NCI-H1092 treated with DMSO at 0.1 percent for 48 hours (cell line): ENCODE measurements around the gene HS3ST6.
A peak's percentile ranks its signal among the peaks of the same experiment; 100 is the strongest.
"Not testable (repeated sequence)": the region's sequence is repeated elsewhere in the genome, so short reads cannot be mapped to it uniquely, and the experiment has no call there.

Experiments used
- DNase-seq: peaks from one replicate; lab custom pipeline; 2025; lab: John Stamatoyannopoulos, UW

HS3ST6 gene

DNA sequence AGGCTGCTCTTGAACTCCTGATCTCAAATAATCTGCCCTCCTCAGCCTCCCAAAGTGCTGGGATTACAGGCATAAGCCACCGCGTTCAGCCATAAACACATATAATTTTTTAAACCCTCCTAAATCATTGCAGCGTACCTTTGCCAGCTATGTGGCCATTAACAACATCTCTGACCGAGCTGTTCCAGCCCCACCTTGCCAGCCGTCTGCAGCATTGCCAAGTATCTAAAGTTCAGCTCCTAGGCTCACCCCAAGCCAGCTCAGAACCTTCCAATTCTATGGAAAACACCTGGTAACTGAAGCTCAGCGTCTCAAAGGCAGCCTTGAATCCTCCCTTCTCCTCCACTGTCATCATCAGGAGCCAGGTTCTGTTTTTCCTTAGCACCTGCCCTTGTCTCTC is 41.1 kb downstream of the HS3ST6 start:
- no peak for DNase-seq

DNA sequence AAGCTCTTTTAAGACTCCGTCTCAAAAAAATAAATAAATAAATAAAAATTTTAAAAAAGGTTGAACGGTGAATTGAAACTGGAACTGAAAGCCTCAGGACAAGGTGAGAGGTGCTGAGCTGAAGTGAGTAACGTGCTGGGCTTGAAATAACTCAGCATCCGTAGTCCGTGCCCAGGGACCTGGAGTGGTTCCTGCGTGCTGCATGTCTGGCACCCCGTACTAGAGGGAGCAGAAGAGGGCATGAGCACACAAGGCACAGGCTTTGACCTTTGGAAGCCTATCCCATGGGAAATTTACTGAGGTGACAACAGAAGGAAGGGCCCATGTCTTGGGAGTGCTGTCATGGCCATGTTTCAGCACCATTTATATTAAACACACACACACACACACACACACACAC is 41.7 kb downstream of the HS3ST6 start:
- no peak for DNase-seq

DNA sequence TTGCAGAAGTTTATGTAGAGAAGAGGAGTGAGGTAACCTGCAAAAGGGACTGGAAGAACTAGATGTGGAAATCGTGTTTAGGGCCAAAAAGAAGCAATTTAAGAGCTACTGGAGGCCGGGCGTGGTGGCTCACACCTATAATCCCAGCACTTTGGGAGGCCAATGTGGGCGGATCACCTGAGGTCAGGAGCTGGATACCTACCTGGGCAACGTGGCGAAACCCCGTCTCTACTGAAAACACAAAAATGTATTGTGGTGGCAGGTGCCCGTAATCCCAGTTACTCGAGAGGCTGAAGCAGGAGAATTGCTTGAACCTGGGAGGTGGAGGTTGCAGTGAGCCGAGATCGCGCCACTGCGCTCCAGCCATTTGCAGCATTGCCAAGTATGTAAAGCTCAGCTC is 42.1 kb downstream of the HS3ST6 start:
- DNase-seq: not testable (repeated sequence)

GRCh38 chr16:1874854-1875253 is 43.4 kb downstream of the HS3ST6 start:
- DNase-seq: no peak

GRCh38 chr16:1871974-1872635 is 46.1 kb downstream of the HS3ST6 start, which contains the start of gene MEIOB:
Gene MEIOB (minus strand): TSS chr16:1872164. CDS start chr16:1868175, 3,989 bp downstream.
- peak; percentile 56 for DNase-seq

DNA sequence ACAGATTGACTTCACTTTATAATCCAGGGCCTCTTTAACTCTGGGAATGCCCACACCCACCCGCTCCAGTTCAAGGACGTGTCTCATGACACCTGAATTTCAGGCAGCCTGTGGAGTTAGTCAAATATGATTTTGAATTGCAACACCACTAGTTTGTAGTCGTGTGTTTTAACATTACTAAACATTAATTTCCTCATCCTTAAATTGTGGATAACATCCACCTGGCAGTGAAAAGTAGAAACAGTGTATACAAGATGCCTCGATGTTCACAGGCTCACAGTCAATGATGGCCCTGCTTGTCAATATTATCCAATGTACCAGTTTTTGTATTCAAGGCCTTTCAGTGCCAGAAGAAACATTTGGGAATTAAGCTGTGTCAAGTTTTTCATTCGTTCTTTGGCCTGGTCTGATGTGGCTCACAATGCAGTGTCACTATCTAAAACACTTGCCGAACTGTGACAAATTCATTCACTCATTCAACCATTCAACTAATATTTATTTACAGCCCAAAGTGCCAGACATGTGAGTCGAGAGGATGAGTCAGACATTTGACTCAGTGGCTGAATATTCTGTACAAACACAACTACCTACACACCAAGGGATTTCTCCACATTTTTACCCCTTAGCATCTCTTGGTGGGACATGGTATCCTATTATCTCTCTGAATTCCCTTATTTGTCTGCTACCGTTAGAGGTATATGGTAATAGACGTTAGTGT is 47.7 kb downstream of the HS3ST6 start:
- peak; percentile 8 for DNase-seq

DNA sequence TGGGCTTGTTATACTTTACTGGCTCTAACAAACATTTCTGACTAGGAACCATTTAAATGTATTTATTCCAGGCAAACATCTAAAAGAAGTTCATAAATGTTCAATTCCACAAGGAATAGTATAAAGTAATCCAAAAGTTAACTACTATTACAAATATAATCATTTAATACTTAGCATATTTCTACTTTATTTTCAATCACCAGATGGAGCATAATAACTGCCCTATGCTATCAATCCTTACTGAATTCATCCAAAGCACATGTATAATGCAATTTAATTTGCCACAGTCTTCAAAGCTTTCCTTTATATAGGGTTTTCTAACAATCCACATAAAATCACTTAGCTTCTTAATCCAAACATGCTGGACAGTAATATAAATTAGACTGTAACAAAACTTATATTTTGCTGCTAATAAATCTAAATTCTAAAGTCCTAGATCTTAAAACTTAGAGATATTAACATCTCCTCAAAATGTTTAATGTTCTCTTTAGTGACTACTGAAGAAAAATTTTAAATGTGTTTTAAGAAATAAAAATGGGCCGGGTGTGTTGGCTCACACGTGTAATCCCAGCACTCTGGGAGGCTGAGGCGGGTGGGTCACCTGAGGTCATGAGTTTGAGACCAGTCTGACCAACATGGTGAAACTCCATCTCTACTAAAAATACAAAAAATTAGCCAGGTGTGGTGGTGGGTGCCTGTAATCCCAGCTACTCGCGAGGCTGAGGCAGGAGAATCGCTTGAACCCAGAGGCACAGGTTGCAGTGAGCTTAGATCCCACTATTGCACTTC is 52.1 kb downstream of the HS3ST6 start:
- no peak for DNase-seq

DNA sequence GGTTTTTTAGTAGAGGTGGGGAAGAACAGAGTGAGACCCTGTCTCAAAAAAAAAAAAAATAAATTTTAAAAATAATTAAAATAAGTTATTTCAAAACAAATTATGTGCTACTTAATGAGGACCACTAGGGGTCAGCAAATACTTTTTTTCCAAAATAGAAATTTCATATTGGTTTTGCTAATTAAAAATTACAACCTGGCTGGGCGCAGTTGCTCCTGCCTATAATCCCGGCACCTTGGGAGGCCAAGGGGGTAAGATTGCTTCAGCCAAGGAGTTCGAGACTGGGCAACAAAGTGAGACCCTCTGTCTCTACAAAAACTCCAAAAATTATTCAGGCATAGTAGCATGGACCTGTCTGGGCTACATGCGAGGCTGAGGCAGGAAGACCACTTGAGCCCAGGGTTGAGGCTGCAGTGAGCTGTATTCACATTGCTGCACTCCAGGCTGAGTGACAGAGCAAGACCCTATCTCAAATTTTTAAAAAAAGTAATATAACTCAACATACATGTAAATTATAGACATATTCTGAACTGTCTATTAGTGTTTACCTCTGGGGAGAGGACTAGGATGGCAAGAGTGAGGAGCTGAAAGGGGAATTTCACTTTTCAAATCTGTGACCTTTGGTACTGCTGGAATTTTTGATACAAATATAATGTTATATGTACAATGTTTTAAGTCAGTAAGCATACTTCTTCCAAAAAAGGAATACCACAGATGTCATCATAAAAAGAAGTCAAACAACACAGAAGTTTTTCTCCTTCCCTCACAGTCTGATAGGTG is 54.3 kb downstream of the HS3ST6 start:
- peak; percentile 31 for DNase-seq

- DNase-seq: no peak
Observed at GRCh38 chr16:1862394-1862793, 55.8 kb downstream of the HS3ST6 start.

DNA sequence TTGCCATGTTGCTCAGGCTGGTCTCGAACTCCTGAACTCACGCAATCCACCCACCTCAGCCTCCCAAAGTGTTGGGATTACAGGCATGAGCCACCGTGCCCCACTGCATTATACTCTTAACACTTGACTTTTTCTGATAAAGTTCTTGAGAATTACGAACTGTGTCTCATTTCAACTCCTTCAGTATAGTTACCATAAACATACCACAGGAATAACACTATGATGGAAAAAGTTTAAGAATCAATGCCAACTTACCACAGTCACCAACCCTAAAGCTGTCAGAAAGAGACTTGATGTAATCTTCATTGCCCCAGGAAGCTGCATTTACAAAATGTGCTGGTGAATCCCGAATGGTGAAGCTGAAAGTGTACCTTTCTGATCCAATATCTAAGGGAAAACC is 56.5 kb downstream of the HS3ST6 start:
- no peak for DNase-seq
